ENCODE measurements around the gene DAPK3. TPM values are rescaled to one million over a fixed set of nuclear protein-coding genes. Genes with fewer than 3 reads are reported as not detected.
"Not testable (repeated sequence)": the region's sequence is repeated elsewhere in the genome, so short reads cannot be mapped to it uniquely, and the experiment has no call there.

The DAPK3 gene
- total RNA-seq = 56.5 TPM
- long read RNA-seq, transcript DAPK3-201 (8 exons, 2,105 nt) = major isoform, 6 of 291 reads
- long read RNA-seq, transcript DAPK3-202 (9 exons, 2,257 nt) = minor isoform, 5 of 291 reads
- long read RNA-seq, partial matches to known transcripts = 21 of 291 reads
- long read RNA-seq, other reads (novel, unspliced or antisense) = 255 of 291 reads

GRCh38 chr19:3970808-3971598 lies at the start of gene DAPK3:
TSS of gene DAPK3 (minus strand) at chr19:3971099. CDS start at chr19:3969735, 1,364 bp downstream.
- peak; percentile 100 for DNase-seq (ENCODE audit: low spot score)

- DNase-seq (ENCODE audit: low spot score) = no peak
Observed at GRCh38 chr19:4019578-4019977, 48.7 kb upstream of the DAPK3 start.

- DNase-seq (ENCODE audit: low spot score) = peak; percentile 77
Observed at GRCh38 chr19:4018775-4019504, 48.0 kb upstream of the DAPK3 start.

- DNase-seq (ENCODE audit: low spot score) = peak; percentile 89
Observed at GRCh38 chr19:4018140-4018613, 47.3 kb upstream of the DAPK3 start.

GRCh38 chr19:4016903-4017638 lies 46.2 kb upstream of the DAPK3 start:
- no peak for DNase-seq (ENCODE audit: low spot score)

GRCh38 chr19:4016486-4016885 lies 45.6 kb upstream of the DAPK3 start:
- no peak for DNase-seq (ENCODE audit: low spot score)

GRCh38 chr19:4015705-4016402 lies 45.0 kb upstream of the DAPK3 start:
- DNase-seq (ENCODE audit: low spot score) = no peak

- DNase-seq (ENCODE audit: low spot score) = no peak
Observed at GRCh38 chr19:4014541-4015491, 43.9 kb upstream of the DAPK3 start.

- DNase-seq (ENCODE audit: low spot score) = no peak
Observed at GRCh38 chr19:4013886-4014540, 43.1 kb upstream of the DAPK3 start.

GRCh38 chr19:4012975-4013634 lies 42.2 kb upstream of the DAPK3 start:
- no peak for DNase-seq (ENCODE audit: low spot score)

GRCh38 chr19:4012092-4012974 lies 41.4 kb upstream of the DAPK3 start:
- DNase-seq (ENCODE audit: low spot score) = no peak

- not testable (repeated sequence) for DNase-seq (ENCODE audit: low spot score)
Observed at GRCh38 chr19:4011430-4011829, 40.5 kb upstream of the DAPK3 start.

GRCh38 chr19:4010808-4011110 lies 39.9 kb upstream of the DAPK3 start:
- DNase-seq (ENCODE audit: low spot score) = no peak

- DNase-seq (ENCODE audit: low spot score) = no peak
Observed at GRCh38 chr19:4009990-4010807, 39.3 kb upstream of the DAPK3 start.

- no peak for DNase-seq (ENCODE audit: low spot score)
Observed at GRCh38 chr19:4007836-4008539, 37.1 kb upstream of the DAPK3 start.
